Right lobe of liver (tissue), 4 donors: ENCODE results near the gene HAUS6.

Experiments used
- CTCF ChIP-seq, 4 donors: fragments of 200-600 bp in 3 of 4; fragments of 450-650 bp in 1 of 4; IDR thresholded peaks; one replicate each; pipeline versions ENCODE4 v1.5.1 to v1.8.0; 2016 to 2022; ENCODE audit warnings: antibody characterized with exemption in 4 of 4, mild to moderate bottlenecking in 2 of 4
- POLR2A ChIP-seq: fragments of 450-650 bp; IDR thresholded peaks from one replicate; pipeline ENCODE4 v1.6.1; 2017; ENCODE audit warnings: antibody characterized with exemption, mild to moderate bottlenecking
- donor health status: DM: no; HTN: no; CAD: no.
- donor health status: DM: no; HTN: no; CAD: no.
- donor health status: DM: no; HTN: yes; CAD: no.

GRCh38 chr9:19145881-19146280, 43.2 kb upstream of the HAUS6 start:
- TF ChIP-seq CTCF (IDR thresholded peaks at IDR 0.05) (no peak), POLR2A (no peak)
